Measurements from ENCODE around the gene MRPL16.

DNA sequence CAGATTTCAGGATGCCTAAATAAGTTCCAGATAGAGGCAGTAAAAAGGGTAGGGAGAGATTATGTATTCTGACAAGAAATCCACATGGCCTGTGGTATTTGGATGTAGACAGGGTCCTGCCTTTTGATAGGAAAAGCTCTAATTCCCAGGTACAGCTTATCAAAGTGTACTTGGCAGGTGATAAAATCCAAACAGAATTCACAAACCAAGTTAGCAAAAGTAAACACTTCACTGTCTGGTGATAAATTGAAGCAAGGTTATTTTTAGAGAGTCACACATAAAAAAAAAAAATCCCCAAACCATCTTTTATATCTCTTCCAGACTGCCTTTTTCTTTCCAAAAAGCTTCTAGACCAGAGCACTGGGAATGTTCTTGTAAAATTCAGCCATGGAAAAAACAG lies 29.0 kb upstream of the MRPL16 start:
- TF ChIP-seq POLR2A (IDR thresholded peaks at IDR 0.05): no peak
- TF ChIP-seq, protein P1, sequence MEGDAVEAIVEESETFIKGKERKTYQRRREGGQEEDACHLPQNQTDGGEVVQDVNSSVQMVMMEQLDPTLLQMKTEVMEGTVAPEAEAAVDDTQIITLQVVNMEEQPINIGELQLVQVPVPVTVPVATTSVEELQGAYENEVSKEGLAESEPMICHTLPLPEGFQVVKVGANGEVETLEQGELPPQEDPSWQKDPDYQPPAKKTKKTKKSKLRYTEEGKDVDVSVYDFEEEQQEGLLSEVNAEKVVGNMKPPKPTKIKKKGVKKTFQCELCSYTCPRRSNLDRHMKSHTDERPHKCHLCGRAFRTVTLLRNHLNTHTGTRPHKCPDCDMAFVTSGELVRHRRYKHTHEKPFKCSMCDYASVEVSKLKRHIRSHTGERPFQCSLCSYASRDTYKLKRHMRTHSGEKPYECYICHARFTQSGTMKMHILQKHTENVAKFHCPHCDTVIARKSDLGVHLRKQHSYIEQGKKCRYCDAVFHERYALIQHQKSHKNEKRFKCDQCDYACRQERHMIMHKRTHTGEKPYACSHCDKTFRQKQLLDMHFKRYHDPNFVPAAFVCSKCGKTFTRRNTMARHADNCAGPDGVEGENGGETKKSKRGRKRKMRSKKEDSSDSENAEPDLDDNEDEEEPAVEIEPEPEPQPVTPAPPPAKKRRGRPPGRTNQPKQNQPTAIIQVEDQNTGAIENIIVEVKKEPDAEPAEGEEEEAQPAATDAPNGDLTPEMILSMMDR (IDR thresholded peaks at IDR 0.05): no peak
